Measurements from ENCODE around the gene ANKLE2. TPM values are rescaled to one million over a fixed set of nuclear protein-coding genes. Genes with fewer than 3 reads are reported as not detected.
A peak's percentile ranks its signal among the peaks of the same experiment; 100 is the strongest.

Gene ANKLE2
- total and polyA plus RNA-seq, 10 of the 15 experiments (the other 5 are each of a cell fraction or from before 2014, with no cell fraction given): 4.3 to 89.4 (median 53.0) TPM

DNA sequence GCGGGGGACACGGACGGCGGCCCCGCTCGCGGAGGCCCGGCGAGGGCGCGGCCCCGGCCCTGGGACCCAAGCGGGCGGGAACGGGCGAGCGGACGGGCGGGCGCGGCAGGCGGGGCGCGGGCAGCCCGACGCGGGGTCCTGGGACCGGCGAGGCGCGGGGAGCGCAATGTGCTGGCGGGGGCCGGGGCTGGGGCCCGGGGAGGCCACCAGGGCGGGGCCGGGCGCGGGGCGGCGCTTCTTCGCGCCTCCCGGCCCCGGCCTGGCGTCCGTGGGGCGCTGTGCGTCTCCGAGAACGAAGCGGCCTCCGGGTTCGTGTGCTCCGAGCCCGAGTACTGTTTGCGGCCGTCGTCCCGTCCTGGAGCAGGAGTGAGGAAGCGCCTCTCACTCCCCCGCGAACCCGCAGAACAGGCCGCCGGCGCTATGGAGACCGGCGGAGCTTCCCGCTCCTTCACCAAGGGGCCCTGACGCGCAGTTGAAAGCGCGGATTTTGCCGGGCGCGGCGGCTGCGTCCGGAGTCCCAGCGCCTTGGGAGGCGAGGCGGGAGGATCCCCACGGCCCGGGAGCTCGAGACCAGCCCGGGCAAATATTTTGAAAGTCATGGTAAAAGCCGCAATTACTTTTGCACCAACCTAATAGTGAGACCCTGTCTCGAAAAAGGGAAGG, 420 bp upstream of the ANKLE2 start (continued):
- TF ChIP-seq, protein P1, sequence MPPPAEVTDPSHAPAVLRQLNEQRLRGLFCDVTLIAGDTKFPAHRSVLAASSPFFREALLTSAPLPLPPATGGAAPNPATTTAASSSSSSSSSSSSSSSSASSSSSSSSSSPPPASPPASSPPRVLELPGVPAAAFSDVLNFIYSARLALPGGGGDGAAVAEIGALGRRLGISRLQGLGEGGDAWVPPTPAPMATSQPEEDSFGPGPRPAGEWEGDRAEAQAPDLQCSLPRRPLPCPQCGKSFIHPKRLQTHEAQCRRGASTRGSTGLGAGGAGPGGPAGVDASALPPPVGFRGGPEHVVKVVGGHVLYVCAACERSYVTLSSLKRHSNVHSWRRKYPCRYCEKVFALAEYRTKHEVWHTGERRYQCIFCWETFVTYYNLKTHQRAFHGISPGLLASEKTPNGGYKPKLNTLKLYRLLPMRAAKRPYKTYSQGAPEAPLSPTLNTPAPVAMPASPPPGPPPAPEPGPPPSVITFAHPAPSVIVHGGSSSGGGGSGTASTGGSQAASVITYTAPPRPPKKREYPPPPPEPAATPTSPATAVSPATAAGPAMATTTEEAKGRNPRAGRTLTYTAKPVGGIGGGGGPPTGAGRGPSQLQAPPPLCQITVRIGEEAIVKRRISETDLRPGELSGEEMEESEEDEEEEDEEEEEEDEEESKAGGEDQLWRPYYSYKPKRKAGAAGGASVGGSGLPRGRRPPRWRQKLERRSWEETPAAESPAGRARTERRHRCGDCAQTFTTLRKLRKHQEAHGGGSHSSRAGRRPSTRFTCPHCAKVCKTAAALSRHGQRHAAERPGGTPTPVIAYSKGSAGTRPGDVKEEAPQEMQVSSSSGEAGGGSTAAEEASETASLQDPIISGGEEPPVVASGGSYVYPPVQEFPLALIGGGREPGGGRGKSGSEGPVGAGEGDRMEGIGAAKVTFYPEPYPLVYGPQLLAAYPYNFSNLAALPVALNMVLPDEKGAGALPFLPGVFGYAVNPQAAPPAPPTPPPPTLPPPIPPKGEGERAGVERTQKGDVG (CRISPR knock-in tag; IDR thresholded peaks at IDR 0.05): no peak
- TF ChIP-seq CEBPZ (IDR thresholded peaks at IDR 0.05; ENCODE audit: low read depth, low read length) (no peak), ATF2 (IDR thresholded peaks at IDR 0.05; ENCODE audit: low read length) (no peak), HCFC1 (IDR thresholded peaks at IDR 0.05; ENCODE audit: low read length) (0 out of 2 replicates have a peak, but pooled peaks have one; percentile 28), NKRF (conservative IDR thresholded peaks at IDR 0.05) (0 out of 2 replicates have a peak, but pooled peaks have one; percentile 34), TCF12 (IDR thresholded peaks at IDR 0.05; ENCODE audit: low read depth, low read length) (0 out of 2 replicates have a peak, but pooled peaks have one; percentile 18), TBL1XR1 (IDR thresholded peaks at IDR 0.05; ENCODE audit: low read depth, low read length) (no peak), MTA3 (IDR thresholded peaks at IDR 0.05; ENCODE audit: borderline replicate concordance, low read length) (no peak), CBX5 (IDR thresholded peaks at IDR 0.05; ENCODE audit: low read depth) (no peak), ZNF24 (IDR thresholded peaks at IDR 0.05) (0 out of 2 replicates have a peak, but pooled peaks have one; percentile 32), GABPA (IDR thresholded peaks at IDR 0.05; ENCODE audit: low read depth) (no peak), SREBF1 (IDR thresholded peaks at IDR 0.05; ENCODE audit: low read length) (no peak), ZZZ3 (IDR thresholded peaks at IDR 0.05; ENCODE audit: control insufficient read depth, insufficient read length, low read depth) (no peak), CBX3 (IDR thresholded peaks at IDR 0.05; ENCODE audit: borderline replicate concordance, low read depth) (no peak), E4F1 (IDR thresholded peaks at IDR 0.05; ENCODE audit: borderline replicate concordance, partially characterized antibody) (no peak)
- TF ChIP-seq, protein P2, sequence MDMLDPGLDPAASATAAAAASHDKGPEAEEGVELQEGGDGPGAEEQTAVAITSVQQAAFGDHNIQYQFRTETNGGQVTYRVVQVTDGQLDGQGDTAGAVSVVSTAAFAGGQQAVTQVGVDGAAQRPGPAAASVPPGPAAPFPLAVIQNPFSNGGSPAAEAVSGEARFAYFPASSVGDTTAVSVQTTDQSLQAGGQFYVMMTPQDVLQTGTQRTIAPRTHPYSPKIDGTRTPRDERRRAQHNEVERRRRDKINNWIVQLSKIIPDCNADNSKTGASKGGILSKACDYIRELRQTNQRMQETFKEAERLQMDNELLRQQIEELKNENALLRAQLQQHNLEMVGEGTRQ (IDR thresholded peaks at IDR 0.05; ENCODE audit: borderline replicate concordance, low read depth, low read length): no peak
